ENCODE measurements around the gene EPB41L3.

The EPB41L3 gene

DNA sequence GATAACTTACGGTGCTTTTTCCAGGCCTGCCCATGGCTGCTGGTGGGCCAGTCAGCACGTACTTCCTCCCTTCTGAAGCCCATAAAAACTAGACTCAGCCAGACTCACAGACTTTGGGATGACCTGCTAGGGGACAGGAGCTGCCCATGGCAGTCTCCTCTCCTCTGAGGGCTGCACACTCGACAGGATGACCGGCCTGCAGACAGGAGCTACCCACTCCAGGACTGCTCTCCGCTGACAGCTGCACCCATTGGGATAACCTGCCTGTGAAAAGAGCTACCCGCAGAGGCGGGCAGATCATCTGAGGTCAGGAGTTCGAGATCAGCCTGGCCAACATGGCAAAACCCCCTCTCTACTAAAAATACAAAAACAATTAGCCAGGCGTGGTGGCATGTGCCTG lies 75.4 kb downstream of the EPB41L3 start:
- Histone ChIP-seq H3K9me3 (ENCODE audit: low read length) (no peaks in the 10 kb centered on the region), H3K27me3 (ENCODE audit: insufficient read depth, low read length) (no peaks in the 10 kb centered on the region), H2AFZ (ENCODE audit: low read depth, low read length) (no peak overlapping the region), H3K4me1 (ENCODE audit: insufficient read depth, low read length) (no peaks in the 10 kb centered on the region), H3K36me3 (ENCODE audit: insufficient read depth, low read length) (no peaks in the 10 kb centered on the region), H3K4me3 (ENCODE audit: low read length) (no peak overlapping the region)

GRCh38 chr18:5467671-5468070 lies 76.1 kb downstream of the EPB41L3 start:
- no peaks in the 10 kb centered on the region for H3K27me3 ChIP-seq (ENCODE audit: insufficient read depth, low read length)
- no peak overlapping the region for H2AFZ ChIP-seq (ENCODE audit: low read depth, low read length)
- no peaks in the 10 kb centered on the region for H3K36me3 ChIP-seq (ENCODE audit: insufficient read depth, low read length)
- H3K4me3 ChIP-seq (ENCODE audit: low read length) = no peak overlapping the region
- no peaks in the 10 kb centered on the region for H3K9me3 ChIP-seq (ENCODE audit: low read length)
- H3K4me1 ChIP-seq (ENCODE audit: insufficient read depth, low read length) = no peaks in the 10 kb centered on the region

DNA sequence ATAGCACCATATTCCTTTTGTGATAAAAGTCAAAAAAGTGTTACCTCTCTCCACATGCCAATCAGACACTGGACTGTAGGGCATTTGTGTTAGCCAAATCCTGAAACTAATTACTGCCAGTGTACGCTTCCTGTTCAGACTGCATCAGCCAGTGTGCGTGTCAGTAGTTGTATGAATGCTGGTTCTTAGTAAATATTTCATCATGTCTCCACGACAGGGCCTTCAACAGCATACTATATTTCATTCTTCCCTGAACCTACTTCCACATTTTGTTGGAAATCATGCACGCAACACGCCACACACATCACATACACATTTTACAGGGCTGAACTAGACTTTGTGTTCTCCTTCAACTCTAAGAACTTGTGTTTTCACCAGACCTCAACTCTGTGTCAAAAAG lies 77.5 kb downstream of the EPB41L3 start:
- H2AFZ ChIP-seq (ENCODE audit: low read depth, low read length) = no peak overlapping the region
- H3K27me3 ChIP-seq (ENCODE audit: insufficient read depth, low read length) = no peaks in the 10 kb centered on the region
- H3K4me3 ChIP-seq (ENCODE audit: low read length) = no peak overlapping the region
- no peaks in the 10 kb centered on the region for H3K9me3 ChIP-seq (ENCODE audit: low read length)
- H3K36me3 ChIP-seq (ENCODE audit: insufficient read depth, low read length) = no peaks in the 10 kb centered on the region
- H3K4me1 ChIP-seq (ENCODE audit: insufficient read depth, low read length) = no peaks in the 10 kb centered on the region

GRCh38 chr18:5464251-5464650 lies 79.5 kb downstream of the EPB41L3 start:
- no peak overlapping the region for H2AFZ ChIP-seq (ENCODE audit: low read depth, low read length)
- no peaks in the 10 kb centered on the region for H3K27me3 ChIP-seq (ENCODE audit: insufficient read depth, low read length)
- H3K4me1 ChIP-seq (ENCODE audit: insufficient read depth, low read length) = no peaks in the 10 kb centered on the region
- no peak overlapping the region for H3K4me3 ChIP-seq (ENCODE audit: low read length)
- H3K9me3 ChIP-seq (ENCODE audit: low read length) = no peaks in the 10 kb centered on the region
- H3K36me3 ChIP-seq (ENCODE audit: insufficient read depth, low read length) = no peaks in the 10 kb centered on the region

GRCh38 chr18:5463831-5464230 lies 80.0 kb downstream of the EPB41L3 start:
- Histone ChIP-seq H3K4me3 (ENCODE audit: low read length) (no peak overlapping the region), H3K4me1 (ENCODE audit: insufficient read depth, low read length) (no peaks in the 10 kb centered on the region), H3K27me3 (ENCODE audit: insufficient read depth, low read length) (no peaks in the 10 kb centered on the region), H3K36me3 (ENCODE audit: insufficient read depth, low read length) (no peaks in the 10 kb centered on the region), H3K9me3 (ENCODE audit: low read length) (no peaks in the 10 kb centered on the region), H2AFZ (ENCODE audit: low read depth, low read length) (no peak overlapping the region)

DNA sequence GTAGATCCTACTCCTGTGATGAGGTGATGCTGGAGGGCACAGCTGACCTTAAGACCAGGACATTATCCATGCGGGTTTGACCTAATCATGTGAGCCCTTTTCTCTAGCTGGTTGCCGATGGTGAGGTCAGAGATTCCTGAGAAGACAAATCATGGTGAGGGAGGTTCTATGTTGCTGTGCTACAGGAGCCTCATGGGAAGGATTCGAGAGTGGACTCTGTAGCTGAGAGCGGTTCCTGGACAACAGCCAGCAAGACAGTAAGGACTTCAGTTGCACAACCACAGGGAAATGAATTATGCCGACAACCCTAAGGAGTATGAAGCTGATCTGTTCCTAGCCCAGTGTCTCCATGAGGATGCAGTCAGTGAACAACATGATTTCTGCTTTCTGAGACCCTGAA lies 80.4 kb downstream of the EPB41L3 start:
- Histone ChIP-seq H3K9me3 (ENCODE audit: low read length) (no peaks in the 10 kb centered on the region), H2AFZ (ENCODE audit: low read depth, low read length) (no peak overlapping the region), H3K4me3 (ENCODE audit: low read length) (no peak overlapping the region), H3K27me3 (ENCODE audit: insufficient read depth, low read length) (no peaks in the 10 kb centered on the region), H3K4me1 (ENCODE audit: insufficient read depth, low read length) (no peaks in the 10 kb centered on the region), H3K36me3 (ENCODE audit: insufficient read depth, low read length) (no peaks in the 10 kb centered on the region)

DNA sequence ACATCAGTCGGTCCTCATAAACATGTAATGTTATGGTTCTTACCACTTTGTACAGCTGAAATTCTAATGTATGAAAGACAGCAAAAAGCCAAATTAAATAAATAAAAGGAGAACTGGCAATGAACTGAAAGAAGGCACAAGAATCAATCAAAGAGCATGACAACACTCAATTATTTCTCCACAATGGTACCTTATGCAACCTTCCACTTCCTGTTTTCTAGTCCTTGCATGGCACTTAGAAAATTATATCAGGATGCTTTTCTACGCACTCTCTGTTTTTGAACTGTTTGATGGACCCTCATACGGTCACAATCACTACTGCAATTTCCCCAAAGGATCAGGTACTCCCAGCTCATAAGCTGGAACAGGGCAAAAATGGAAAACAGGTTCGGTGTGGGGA lies 81.6 kb downstream of the EPB41L3 start:
- Histone ChIP-seq H3K4me1 (ENCODE audit: insufficient read depth, low read length) (peaks cover 1% of the 10 kb centered on the region), H2AFZ (ENCODE audit: low read depth, low read length) (no peak overlapping the region), H3K9me3 (ENCODE audit: low read length) (no peaks in the 10 kb centered on the region), H3K36me3 (ENCODE audit: insufficient read depth, low read length) (no peaks in the 10 kb centered on the region), H3K27me3 (ENCODE audit: insufficient read depth, low read length) (no peaks in the 10 kb centered on the region), H3K4me3 (ENCODE audit: low read length) (no peak overlapping the region)

- peaks cover 9% of the 10 kb centered on the region for H3K4me1 ChIP-seq (ENCODE audit: insufficient read depth, low read length)
- H3K27me3 ChIP-seq (ENCODE audit: insufficient read depth, low read length) = no peaks in the 10 kb centered on the region
- H3K4me3 ChIP-seq (ENCODE audit: low read length) = no peak overlapping the region
- no peaks in the 10 kb centered on the region for H3K9me3 ChIP-seq (ENCODE audit: low read length)
- H2AFZ ChIP-seq (ENCODE audit: low read depth, low read length) = no peak overlapping the region
- no peaks in the 10 kb centered on the region for H3K36me3 ChIP-seq (ENCODE audit: insufficient read depth, low read length)
Measured at GRCh38 chr18:5461041-5461440, 82.8 kb downstream of the EPB41L3 start.

DNA sequence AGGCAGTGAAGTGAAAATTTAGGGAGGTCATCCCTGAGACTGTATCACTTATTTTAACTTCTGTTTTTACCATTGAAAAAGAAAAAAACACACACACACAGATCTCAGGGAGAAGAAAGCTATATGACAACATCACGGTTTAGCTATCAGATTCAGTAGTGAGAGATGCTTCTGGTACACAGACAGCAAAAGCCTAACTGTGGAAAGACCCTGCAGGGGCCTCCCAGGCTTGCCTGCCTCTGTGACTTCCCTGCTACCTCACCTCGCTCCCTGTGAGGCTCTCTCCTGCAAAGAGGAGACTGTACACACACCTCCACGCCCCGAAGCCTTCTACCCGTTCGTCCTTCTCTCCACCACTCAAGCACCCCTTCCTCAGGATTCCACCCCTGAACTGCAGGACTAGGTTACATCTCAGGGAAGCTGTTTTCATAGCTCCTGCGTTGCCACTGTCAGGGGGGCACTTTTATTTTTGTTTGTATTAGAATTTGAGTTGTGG lies 86.3 kb downstream of the EPB41L3 start:
- Histone ChIP-seq H2AFZ (ENCODE audit: low read depth, low read length) (peak overlapping the region; percentile 78), H3K9me3 (ENCODE audit: low read length) (no peaks in the 10 kb centered on the region), H3K4me3 (ENCODE audit: low read length) (no peak overlapping the region)

GRCh38 chr18:5456577-5457461 lies 87.0 kb downstream of the EPB41L3 start:
- no peaks in the 10 kb centered on the region for H3K27me3 ChIP-seq (ENCODE audit: insufficient read depth, low read length)
- H3K4me1 ChIP-seq (ENCODE audit: insufficient read depth, low read length) = peaks cover 9% of the 10 kb centered on the region
- H3K4me3 ChIP-seq (ENCODE audit: low read length) = peak overlapping the region; percentile 17
- H2AFZ ChIP-seq (ENCODE audit: low read depth, low read length) = peak overlapping the region; percentile 78
- no peaks in the 10 kb centered on the region for H3K36me3 ChIP-seq (ENCODE audit: insufficient read depth, low read length)
- H3K9me3 ChIP-seq (ENCODE audit: low read length) = no peaks in the 10 kb centered on the region

More for the DNA sequence above, 86.3 kb downstream of the EPB41L3 start:
- Histone ChIP-seq H3K4me1 (ENCODE audit: insufficient read depth, low read length) (peaks cover 9% of the 10 kb centered on the region), H3K36me3 (ENCODE audit: insufficient read depth, low read length) (no peaks in the 10 kb centered on the region), H3K27me3 (ENCODE audit: insufficient read depth, low read length) (no peaks in the 10 kb centered on the region)

GRCh38 chr18:5455674-5456073 lies 88.1 kb downstream of the EPB41L3 start:
- H3K9me3 ChIP-seq (ENCODE audit: low read length) = no peaks in the 10 kb centered on the region
- H3K36me3 ChIP-seq (ENCODE audit: insufficient read depth, low read length) = no peaks in the 10 kb centered on the region
- H2AFZ ChIP-seq (ENCODE audit: low read depth, low read length) = no peak overlapping the region
- H3K4me3 ChIP-seq (ENCODE audit: low read length) = no peak overlapping the region
- no peaks in the 10 kb centered on the region for H3K27me3 ChIP-seq (ENCODE audit: insufficient read depth, low read length)
- H3K4me1 ChIP-seq (ENCODE audit: insufficient read depth, low read length) = peaks cover 9% of the 10 kb centered on the region

DNA sequence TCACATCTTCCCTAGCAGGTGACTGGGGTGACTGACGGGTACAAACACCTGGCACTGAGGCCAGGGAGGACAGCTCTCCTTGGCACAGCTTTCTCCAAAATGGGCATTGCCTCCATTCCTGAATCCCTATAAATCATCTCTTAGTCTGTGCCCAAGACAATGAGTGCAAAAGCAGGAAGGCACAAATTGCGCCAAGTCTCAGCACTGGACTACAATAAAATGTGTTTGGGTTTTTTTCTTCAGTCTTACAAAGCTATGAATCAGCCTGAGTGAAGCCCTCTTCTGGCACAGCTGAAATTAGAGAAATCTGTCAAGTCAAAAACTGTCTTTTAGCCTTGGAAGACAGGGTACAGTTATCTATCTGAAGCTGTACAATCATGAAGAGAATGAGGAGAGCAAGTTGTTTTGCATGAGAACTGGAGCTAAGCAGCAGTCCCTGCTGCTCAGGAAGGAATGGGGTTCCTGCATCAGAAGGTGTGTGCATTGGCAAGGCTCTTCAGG lies 90.8 kb downstream of the EPB41L3 start:
- Histone ChIP-seq H3K9me3 (ENCODE audit: low read length) (no peaks in the 10 kb centered on the region), H3K4me1 (ENCODE audit: insufficient read depth, low read length) (peaks cover 9% of the 10 kb centered on the region), H3K36me3 (ENCODE audit: insufficient read depth, low read length) (no peaks in the 10 kb centered on the region), H3K4me3 (ENCODE audit: low read length) (no peak overlapping the region), H2AFZ (ENCODE audit: low read depth, low read length) (no peak overlapping the region), H3K27me3 (ENCODE audit: insufficient read depth, low read length) (no peaks in the 10 kb centered on the region)

DNA sequence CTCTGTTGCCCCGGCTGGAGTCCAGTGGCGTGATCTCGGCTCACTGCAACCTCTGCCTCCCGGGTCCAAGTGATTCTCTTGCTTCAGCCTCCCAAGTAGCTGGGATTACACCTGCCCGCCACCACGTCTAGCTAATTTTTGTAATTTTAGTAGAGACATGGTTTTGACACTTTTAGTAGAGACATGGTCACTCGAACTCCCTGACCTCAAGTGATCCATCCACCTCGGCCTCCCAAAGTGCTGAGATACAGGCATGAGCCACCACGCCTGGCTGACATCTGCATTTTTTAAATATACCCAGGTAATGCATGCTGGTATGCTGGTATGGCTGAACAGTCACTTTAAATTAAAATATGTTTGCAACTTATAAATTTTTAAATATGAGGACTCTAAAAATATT lies 91.9 kb downstream of the EPB41L3 start:
- Histone ChIP-seq H3K36me3 (ENCODE audit: insufficient read depth, low read length) (no peaks in the 10 kb centered on the region), H3K9me3 (ENCODE audit: low read length) (no peaks in the 10 kb centered on the region), H3K27me3 (ENCODE audit: insufficient read depth, low read length) (no peaks in the 10 kb centered on the region), H3K4me1 (ENCODE audit: insufficient read depth, low read length) (peaks cover 4% of the 10 kb centered on the region), H2AFZ (ENCODE audit: low read depth, low read length) (no peak overlapping the region), H3K4me3 (ENCODE audit: low read length) (no peak overlapping the region)
